SK-N-SH (cell line): Measurements from ENCODE around the gene ZNF518A.

ENCODE experiments used
- ELF1 ChIP-seq: IDR thresholded peaks from 2 replicates; pipeline ENCODE4 v1.4.0; 2012
- EZH2phosphoT487 ChIP-seq: fragments of 200-600 bp; sonication (generic); IDR thresholded peaks from 2 replicates; pipeline ENCODE4 v1.6.1; 2017; ENCODE audit warnings: low read depth, mixed run types, mild to moderate bottlenecking, antibody characterized with exemption, moderate library complexity, borderline replicate concordance
- FOSL2 ChIP-seq: IDR thresholded peaks from 2 replicates; pipeline ENCODE4 v1.4.0; 2012; ENCODE audit warnings: low read depth, mild to moderate bottlenecking, moderate library complexity, borderline replicate concordance
- FOXM1 ChIP-seq: IDR thresholded peaks from 2 replicates; pipeline ENCODE4 v1.4.0; 2012; ENCODE audit warnings: low read depth, mild to moderate bottlenecking
- MXI1 ChIP-seq: IDR thresholded peaks from 2 replicates; pipeline ENCODE4 v1.6.1; 2012; ENCODE audit warnings: mild to moderate bottlenecking, low read depth, low read length, improper control_type of control experiment
- POLR2AphosphoS5 ChIP-seq: IDR thresholded peaks from 2 replicates; pipeline ENCODE4 v1.6.1; 2012; ENCODE audit warnings: low read depth, low read length
- RFX5 ChIP-seq: IDR thresholded peaks from 2 replicates; pipeline ENCODE4 v1.6.1; 2012; ENCODE audit warnings: mild to moderate bottlenecking, improper control_type of control experiment, low read length
- RXRA ChIP-seq: IDR thresholded peaks from 2 replicates; pipeline ENCODE4 v1.4.0; 2012; ENCODE audit warnings: low read depth, mild to moderate bottlenecking, borderline replicate concordance
- SIN3A ChIP-seq: IDR thresholded peaks from 2 replicates; pipeline ENCODE4 v1.6.1; 2012; ENCODE audit warnings: low read depth, mild to moderate bottlenecking, low read length, moderate library complexity, borderline replicate concordance
- SMC3 ChIP-seq: IDR thresholded peaks from 2 replicates; pipeline ENCODE4 v1.6.1; 2012; ENCODE audit warnings: low read depth, low read length, improper control_type of control experiment
- TAF1 ChIP-seq: IDR thresholded peaks from 2 replicates; pipeline ENCODE4 v1.6.1; 2012; ENCODE audit warnings: low read depth, mild to moderate bottlenecking, low read length, moderate library complexity, borderline replicate concordance
- TF ChIP-seq, protein P1 (sequence below): fragments of 200-600 bp; sonication (generic); IDR thresholded peaks from 2 replicates; pipeline ENCODE4 v1.6.1; 2017; ENCODE audit warnings: antibody characterized with exemption, mild to moderate bottlenecking, moderate library complexity
- TF ChIP-seq, protein P2 (sequence below): IDR thresholded peaks from 2 replicates; pipeline ENCODE4 v1.6.1; 2012; ENCODE audit warnings: mild to moderate bottlenecking, low read depth, low read length, moderate library complexity

DNA sequence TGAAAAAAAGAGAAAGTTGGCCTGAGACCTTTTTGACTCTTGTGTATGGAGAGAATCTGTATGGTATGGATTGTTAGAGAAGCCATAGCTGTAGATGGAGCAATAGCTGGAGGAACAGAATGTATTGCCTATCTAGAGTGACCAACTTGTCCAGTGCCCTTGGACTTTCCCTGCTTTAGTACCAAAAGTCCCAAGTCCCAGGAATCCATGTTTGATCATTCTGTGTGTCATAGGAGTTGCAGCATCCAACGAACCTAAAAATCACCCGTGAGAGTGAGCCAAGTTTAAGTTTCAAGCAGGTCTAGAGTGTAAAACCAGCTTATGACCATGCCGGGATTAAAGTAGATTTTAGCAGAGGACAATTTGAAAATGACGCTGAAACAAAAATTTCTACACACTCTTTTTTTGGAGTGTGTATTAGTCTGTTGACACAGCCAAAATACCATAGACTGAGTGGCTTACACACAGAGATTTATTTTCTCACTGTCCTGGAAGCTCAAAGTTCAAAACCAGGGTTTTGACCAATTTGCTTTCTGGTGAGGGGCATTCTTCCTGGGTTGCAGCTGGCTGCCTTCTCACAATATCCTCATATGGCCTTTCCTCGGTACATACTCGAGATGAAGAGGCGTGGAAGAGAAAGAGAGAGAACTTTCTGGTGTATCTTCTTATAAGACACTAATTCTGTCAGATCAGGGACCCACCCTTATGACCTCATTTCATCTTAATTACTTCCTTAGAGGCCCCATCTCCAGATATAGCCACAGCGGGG, 36.9 kb upstream of the ZNF518A start:
- TF ChIP-seq SIN3A (no peak), EZH2phosphoT487 (no peak), RFX5 (no peak), SMC3 (no peak), MXI1 (no peak), TAF1 (no peak), ELF1 (no peak), RXRA (no peak), POLR2AphosphoS5 (no peak), FOXM1 (no peak), FOSL2 (no peak)
- TF ChIP-seq, protein P1, sequence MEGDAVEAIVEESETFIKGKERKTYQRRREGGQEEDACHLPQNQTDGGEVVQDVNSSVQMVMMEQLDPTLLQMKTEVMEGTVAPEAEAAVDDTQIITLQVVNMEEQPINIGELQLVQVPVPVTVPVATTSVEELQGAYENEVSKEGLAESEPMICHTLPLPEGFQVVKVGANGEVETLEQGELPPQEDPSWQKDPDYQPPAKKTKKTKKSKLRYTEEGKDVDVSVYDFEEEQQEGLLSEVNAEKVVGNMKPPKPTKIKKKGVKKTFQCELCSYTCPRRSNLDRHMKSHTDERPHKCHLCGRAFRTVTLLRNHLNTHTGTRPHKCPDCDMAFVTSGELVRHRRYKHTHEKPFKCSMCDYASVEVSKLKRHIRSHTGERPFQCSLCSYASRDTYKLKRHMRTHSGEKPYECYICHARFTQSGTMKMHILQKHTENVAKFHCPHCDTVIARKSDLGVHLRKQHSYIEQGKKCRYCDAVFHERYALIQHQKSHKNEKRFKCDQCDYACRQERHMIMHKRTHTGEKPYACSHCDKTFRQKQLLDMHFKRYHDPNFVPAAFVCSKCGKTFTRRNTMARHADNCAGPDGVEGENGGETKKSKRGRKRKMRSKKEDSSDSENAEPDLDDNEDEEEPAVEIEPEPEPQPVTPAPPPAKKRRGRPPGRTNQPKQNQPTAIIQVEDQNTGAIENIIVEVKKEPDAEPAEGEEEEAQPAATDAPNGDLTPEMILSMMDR: no peak
- TF ChIP-seq, protein P2, sequence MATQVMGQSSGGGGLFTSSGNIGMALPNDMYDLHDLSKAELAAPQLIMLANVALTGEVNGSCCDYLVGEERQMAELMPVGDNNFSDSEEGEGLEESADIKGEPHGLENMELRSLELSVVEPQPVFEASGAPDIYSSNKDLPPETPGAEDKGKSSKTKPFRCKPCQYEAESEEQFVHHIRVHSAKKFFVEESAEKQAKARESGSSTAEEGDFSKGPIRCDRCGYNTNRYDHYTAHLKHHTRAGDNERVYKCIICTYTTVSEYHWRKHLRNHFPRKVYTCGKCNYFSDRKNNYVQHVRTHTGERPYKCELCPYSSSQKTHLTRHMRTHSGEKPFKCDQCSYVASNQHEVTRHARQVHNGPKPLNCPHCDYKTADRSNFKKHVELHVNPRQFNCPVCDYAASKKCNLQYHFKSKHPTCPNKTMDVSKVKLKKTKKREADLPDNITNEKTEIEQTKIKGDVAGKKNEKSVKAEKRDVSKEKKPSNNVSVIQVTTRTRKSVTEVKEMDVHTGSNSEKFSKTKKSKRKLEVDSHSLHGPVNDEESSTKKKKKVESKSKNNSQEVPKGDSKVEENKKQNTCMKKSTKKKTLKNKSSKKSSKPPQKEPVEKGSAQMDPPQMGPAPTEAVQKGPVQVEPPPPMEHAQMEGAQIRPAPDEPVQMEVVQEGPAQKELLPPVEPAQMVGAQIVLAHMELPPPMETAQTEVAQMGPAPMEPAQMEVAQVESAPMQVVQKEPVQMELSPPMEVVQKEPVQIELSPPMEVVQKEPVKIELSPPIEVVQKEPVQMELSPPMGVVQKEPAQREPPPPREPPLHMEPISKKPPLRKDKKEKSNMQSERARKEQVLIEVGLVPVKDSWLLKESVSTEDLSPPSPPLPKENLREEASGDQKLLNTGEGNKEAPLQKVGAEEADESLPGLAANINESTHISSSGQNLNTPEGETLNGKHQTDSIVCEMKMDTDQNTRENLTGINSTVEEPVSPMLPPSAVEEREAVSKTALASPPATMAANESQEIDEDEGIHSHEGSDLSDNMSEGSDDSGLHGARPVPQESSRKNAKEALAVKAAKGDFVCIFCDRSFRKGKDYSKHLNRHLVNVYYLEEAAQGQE: no peak
